Erythroblast (primary cell): ENCODE results near the gene RNF144B.

Experiments
- GATA1 ChIP-seq: IDR thresholded peaks from 2 replicates; pipeline ENCODE4 v1.6.1; 2011; ENCODE audit warnings: low read depth, mild to moderate bottlenecking, control low read depth, low read length, moderate library complexity
- POLR2A ChIP-seq: IDR thresholded peaks from 2 replicates; pipeline ENCODE4 v1.6.1; 2011; ENCODE audit warnings: mild to moderate bottlenecking, low read length

DNA sequence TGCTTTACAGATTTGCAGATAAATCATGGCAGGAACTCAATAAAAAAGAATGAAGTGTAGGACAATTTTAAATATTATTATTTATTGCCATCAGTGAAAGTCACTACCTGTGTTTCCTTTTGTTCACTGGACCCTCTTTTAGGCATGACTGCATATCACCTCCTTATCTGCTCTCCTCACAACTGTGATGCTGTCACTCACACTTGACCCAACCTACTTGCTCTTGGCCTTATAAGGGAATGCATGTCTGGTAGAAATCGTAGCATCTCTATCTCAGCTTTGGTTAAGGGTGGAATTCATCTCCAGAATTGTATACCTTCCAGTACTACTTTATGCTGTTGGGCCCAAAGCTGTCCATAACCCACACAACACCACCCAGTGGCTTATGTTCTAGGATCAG lies 47.6 kb upstream of the RNF144B start:
- no peak for TF ChIP-seq POLR2A
- no peak for TF ChIP-seq GATA1
